ENCODE data around the gene SETX.

- TF ChIP-seq CTCF (IDR thresholded peaks at IDR 0.05) (no peak), POLR2A (IDR thresholded peaks at IDR 0.05) (no peak), POLR2AphosphoS5 (IDR thresholded peaks at IDR 0.05) (no peak)
Observed at GRCh38 chr9:132312873-132313272, 41.9 kb downstream of the SETX start.

Measured in breast epithelium (tissue), 3 donors.